Astrocyte (in vitro differentiated cells and primary cell): ENCODE measurements around the gene SRM.

Experiments used
- CTCF ChIP-seq: IDR thresholded peaks from 2 replicates; pipeline ENCODE4 v1.5.1; 2011; ENCODE audit warnings: low read depth, mild to moderate bottlenecking, inconsistent platforms, low read length, moderate library complexity; ENCODE audit not compliant: insufficient read depth
- EZH2 ChIP-seq: IDR thresholded peaks from 2 replicates; pipeline ENCODE4 v1.6.1; 2012; ENCODE audit warnings: mild to moderate bottlenecking, low read length, inconsistent platforms; ENCODE audit not compliant: insufficient read depth

- no peak for TF ChIP-seq CTCF
- no peak for TF ChIP-seq EZH2
Measured at GRCh38 chr1:11058026-11058425, 1.8 kb downstream of the SRM start.
